ENCODE results near the gene ID3. TPM values are rescaled to one million over a fixed set of nuclear protein-coding genes. Genes with fewer than 3 reads are reported as not detected.
A peak's percentile ranks its signal among the peaks of the same experiment; 100 is the strongest.

ID3 gene
- polyA plus RNA-seq, 1 experiment: 15.3 TPM

DNA sequence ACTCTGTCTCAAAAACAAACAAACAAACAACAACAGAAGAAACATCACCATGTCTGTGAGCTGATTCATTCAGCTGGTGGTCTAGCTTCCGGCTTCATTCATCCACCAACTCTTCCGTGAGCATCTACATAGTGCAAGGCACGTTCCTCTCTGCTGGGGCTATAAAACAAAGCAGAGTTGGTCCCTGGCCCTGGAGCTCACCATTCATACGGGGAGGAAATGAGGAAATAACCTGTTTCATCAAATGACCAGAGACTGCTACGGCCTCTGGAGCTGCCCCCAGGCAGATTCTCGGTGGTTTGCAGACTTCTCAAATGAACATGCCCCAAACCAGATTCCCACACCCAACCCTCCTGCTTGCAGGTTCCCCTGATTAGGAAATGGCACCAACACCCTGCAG, 41.0 kb upstream of the ID3 start:
- TF ChIP-seq, protein P1, sequence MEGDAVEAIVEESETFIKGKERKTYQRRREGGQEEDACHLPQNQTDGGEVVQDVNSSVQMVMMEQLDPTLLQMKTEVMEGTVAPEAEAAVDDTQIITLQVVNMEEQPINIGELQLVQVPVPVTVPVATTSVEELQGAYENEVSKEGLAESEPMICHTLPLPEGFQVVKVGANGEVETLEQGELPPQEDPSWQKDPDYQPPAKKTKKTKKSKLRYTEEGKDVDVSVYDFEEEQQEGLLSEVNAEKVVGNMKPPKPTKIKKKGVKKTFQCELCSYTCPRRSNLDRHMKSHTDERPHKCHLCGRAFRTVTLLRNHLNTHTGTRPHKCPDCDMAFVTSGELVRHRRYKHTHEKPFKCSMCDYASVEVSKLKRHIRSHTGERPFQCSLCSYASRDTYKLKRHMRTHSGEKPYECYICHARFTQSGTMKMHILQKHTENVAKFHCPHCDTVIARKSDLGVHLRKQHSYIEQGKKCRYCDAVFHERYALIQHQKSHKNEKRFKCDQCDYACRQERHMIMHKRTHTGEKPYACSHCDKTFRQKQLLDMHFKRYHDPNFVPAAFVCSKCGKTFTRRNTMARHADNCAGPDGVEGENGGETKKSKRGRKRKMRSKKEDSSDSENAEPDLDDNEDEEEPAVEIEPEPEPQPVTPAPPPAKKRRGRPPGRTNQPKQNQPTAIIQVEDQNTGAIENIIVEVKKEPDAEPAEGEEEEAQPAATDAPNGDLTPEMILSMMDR (IDR thresholded peaks at IDR 0.05; ENCODE audit: low read depth, low read length): no peak
- H3K9me3 ChIP-seq (ENCODE audit: control insufficient read depth, insufficient read depth, low read length): no peaks in the 10 kb centered on the region
- ChIA-PET CTCF (interaction anchor here (0.6 kb wide), 1 partner anchor 103 kb away, joined by 3 read pairs; no protein-coding TSS in a partner anchor), POLR2A (no interaction called here)
- no peak for DNase-seq (ENCODE audit: low read depth, low spot score)
- no peak overlapping the region for H3K27ac ChIP-seq (ENCODE audit: low read depth, low read length)
- no peaks in the 10 kb centered on the region for H3K27me3 ChIP-seq (ENCODE audit: control insufficient read depth, insufficient read depth, low read length)
- H3K4me3 ChIP-seq (ENCODE audit: low read depth, low read length): no peak overlapping the region

DNA sequence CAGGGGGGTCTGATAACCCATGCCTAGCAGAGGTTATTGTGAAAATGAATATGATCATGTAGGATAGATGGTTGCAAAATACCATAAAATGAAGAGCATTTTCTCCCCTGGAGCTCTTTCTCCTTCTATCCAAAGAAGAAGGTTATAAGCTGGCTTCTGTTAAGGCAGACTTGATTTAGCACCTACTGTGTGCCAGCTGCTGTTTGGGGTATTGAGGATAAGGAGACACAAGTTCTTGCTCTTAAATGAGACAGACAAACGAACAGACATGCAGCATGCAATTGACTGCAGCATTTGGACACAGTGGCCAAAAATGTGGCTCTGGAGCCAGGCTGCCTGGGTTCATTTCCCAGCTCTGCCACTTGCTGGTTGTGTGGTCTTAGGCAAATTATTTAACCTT, 39.8 kb upstream of the ID3 start:
- H3K9me3 ChIP-seq (ENCODE audit: control insufficient read depth, insufficient read depth, low read length): no peaks in the 10 kb centered on the region
- TF ChIP-seq, protein P1 (IDR thresholded peaks at IDR 0.05; ENCODE audit: low read depth, low read length): no peak
- H3K27me3 ChIP-seq (ENCODE audit: control insufficient read depth, insufficient read depth, low read length): no peaks in the 10 kb centered on the region
- DNase-seq (ENCODE audit: low read depth, low spot score): no peak
- CTCF ChIA-PET: interaction anchor here (1.2 to 1.9 kb wide), 2 partner anchors 36 to 59 kb away, joined by 4 to 7 read pairs; no protein-coding TSS in a partner anchor
- POLR2A ChIA-PET: no interaction called here
- H3K27ac ChIP-seq (ENCODE audit: low read depth, low read length): no peak overlapping the region
- no peak overlapping the region for H3K4me3 ChIP-seq (ENCODE audit: low read depth, low read length)

DNA sequence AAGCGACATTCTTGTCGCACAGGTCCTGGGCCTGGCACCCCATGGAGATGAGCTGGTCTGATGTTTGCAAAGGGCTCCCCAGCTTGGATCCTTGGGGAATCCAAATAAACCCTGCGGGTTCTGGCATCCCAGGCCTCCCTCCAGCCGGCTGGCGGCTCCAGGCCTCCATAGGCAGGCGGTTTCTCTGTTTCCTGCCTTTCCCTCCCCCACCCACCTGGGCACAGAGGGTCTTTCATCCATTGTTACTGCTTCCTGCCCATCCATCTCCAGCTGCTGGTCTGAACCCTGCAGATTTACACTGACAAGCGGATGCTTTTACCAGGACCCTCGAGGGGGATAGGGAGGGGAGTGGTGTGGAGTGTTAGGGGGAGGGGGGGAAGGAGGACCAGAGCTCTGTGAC, 39.1 kb upstream of the ID3 start:
- TF ChIP-seq, protein P1 (IDR thresholded peaks at IDR 0.05; ENCODE audit: low read depth, low read length): no peak
- DNase-seq (ENCODE audit: low read depth, low spot score): no peak
- Histone ChIP-seq H3K27me3 (ENCODE audit: control insufficient read depth, insufficient read depth, low read length) (no peaks in the 10 kb centered on the region), H3K9me3 (ENCODE audit: control insufficient read depth, insufficient read depth, low read length) (no peaks in the 10 kb centered on the region; the same call in 1 of the 2 replicates), H3K27ac (ENCODE audit: low read depth, low read length) (no peak overlapping the region), H3K4me3 (ENCODE audit: low read depth, low read length) (no peak overlapping the region)
- ChIA-PET POLR2A (interaction anchor here (1.2 kb wide), 1 partner anchor 39 kb away, joined by 4 read pairs; the partner anchor contains the start of gene ID3), CTCF (interaction anchor here (0.5 to 1.9 kb wide), 4 partner anchors 22 to 331 kb away, joined by 3 to 7 read pairs (median 4); no protein-coding TSS in a partner anchor)

DNA sequence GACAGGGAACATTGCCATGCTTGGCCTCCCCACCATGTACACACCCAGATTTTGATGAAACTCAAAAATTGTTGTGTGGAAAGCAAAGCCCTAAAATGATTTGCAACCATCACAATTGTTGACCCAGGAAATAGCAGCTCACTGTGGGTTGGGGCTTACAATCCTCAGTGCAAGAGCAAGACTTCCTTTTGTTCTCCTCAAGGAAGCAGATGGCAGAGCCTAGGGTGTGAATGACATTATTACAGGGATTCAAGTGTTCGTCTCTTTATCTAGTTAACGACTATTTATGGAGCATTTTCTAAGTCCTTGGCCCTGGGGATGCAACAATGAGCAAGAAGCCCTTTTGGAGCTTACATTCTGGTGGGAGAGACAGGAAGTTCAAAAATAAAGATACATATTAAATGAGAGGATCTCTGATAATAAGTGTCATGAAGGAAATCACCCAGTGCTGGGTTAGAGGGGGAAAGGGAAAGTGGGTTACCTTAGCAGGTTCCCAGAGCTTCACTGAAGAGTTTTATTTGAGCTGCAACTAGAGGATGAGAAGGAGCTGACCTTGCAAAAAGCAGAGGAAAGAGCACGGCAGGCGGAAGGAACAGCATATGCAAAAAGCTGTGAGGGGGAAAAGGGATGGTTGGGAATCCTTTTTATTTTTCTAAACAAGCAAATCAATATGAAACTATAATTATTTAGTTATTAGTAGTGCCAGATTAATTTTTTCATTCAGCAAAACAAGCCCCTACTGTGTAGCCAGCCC, 38.5 kb upstream of the ID3 start:
- Histone ChIP-seq H3K27me3 (ENCODE audit: control insufficient read depth, insufficient read depth, low read length) (no peaks in the 10 kb centered on the region), H3K4me3 (ENCODE audit: low read depth, low read length) (no peak overlapping the region), H3K27ac (ENCODE audit: low read depth, low read length) (peak overlapping the region; percentile 11), H3K9me3 (ENCODE audit: control insufficient read depth, insufficient read depth, low read length) (no peaks in the 10 kb centered on the region; the same call in 1 of the 2 replicates)
- TF ChIP-seq, protein P1 (IDR thresholded peaks at IDR 0.05; ENCODE audit: low read depth, low read length): no peak
- ChIA-PET POLR2A (interaction anchor here (1.2 kb wide), 1 partner anchor 38 kb away, joined by 4 read pairs; the partner anchor contains the start of gene ID3), CTCF (interaction anchor here (0.5 to 1.9 kb wide), 3 partner anchors 21 to 330 kb away, joined by 3 to 7 read pairs (median 5); no protein-coding TSS in a partner anchor)
- no peak for DNase-seq (ENCODE audit: low read depth, low spot score)

Data from AG04450 (cell line).